Ovary (tissue), 9 donors: ENCODE data around the gene ZBTB47. TPM values are rescaled to one million over a fixed set of nuclear protein-coding genes. Genes with fewer than 3 reads are reported as not detected.

Experiments
- DNase-seq, 5 donors: peaks; one replicate each; pipeline ENCODE4 v3.0.0-alpha.2; 2019 to 2020
- H3K27ac ChIP-seq, 2 donors: fragments of 200-600 bp; one replicate each; pipeline versions ENCODE4 v1.5.1 to v1.8.0; 2019 to 2022
- H3K27me3 ChIP-seq: fragments of 200-600 bp; one replicate; pipeline ENCODE4 v1.8.0; 2022
- H3K36me3 ChIP-seq: fragments of 200-600 bp; sonication (generic); one replicate; pipeline ENCODE4 v1.5.1; 2019
- H3K4me1 ChIP-seq: one replicate; pipeline ENCODE4 v1.8.1; 2013; ENCODE audit warnings: mild to moderate bottlenecking, moderate library complexity; ENCODE audit not compliant: insufficient read depth
- H3K4me3 ChIP-seq: fragments of 200-600 bp; sonication (generic); one replicate; pipeline ENCODE4 v1.5.1; 2017
- H3K9me3 ChIP-seq, 2 donors: fragments of 200-600 bp in 1 of 2; sonication (generic) in 1 of 2; one replicate each; pipeline versions ENCODE4 v1.5.1 to v1.8.1; 2013 to 2019; ENCODE audit warnings: mild to moderate bottlenecking in 1 of 2, moderate library complexity in 1 of 2
- EP300 ChIP-seq: sonication (generic); formaldehyde crosslinking; IDR thresholded peaks from one replicate; pipeline ENCODE4 v1.6.1; 2017; ENCODE audit warnings: antibody characterized with exemption
- POLR2A ChIP-seq: fragments of 450-650 bp; IDR thresholded peaks from one replicate; pipeline ENCODE4 v1.6.1; 2017; ENCODE audit warnings: antibody characterized with exemption, mild to moderate bottlenecking, moderate library complexity
- WGBS, 3 donors: extraction: QIAGEN DNeasy Blood & Tissue Kit in 1 of 3; methylation state at CpG; one replicate each; pipeline versions ENCODE4 v1.1.5 to v1.1.7; 2013 to 2017; 5-methylcytosine and 5-hydroxymethylcytosine counted together
- intact Hi-C, 4 donors: fragments of 100-400 bp; cut with DNase I; formaldehyde crosslinking; loops; one replicate each; pipeline versions ENCODE4 v1.11.0 to v1.15.1; 2022 to 2023
- polyA plus RNA-seq, 2 donors: library from polyadenylated mRNA; stranded (reverse); fragments of 200-250 nt in 1 of 2; fragments of 350-450 nt in 1 of 2; fragmentation: Illumina TruSeq in 1 of 2; extraction: RNeasy Lipid Tissue Mini Kit (QIAGEN cat#74804) in 1 of 2; gene quantifications; one replicate each; pipeline ENCODE4 v1.2.3, GENCODE V29; 2013 to 2014
- total RNA-seq, 7 donors: library from RNA; depleted of rRNA in 2 of 7; stranded (reverse); fragments of >200 nt in 2 of 7; fragmentation: NEBNext Ultra II Directional in 3 of 7; extraction: Animal tissue kit (Norgen Biotek cat#: 25700) in 3 of 7; gene quantifications; one replicate each; pipeline versions ENCODE4 v1.1.0 to v1.2.4, GENCODE V29; 2016 to 2023
- TF ChIP-seq, protein P1 (sequence below), 3 donors: fragments of 450-650 bp in 2 of 3; fragments of 200-600 bp in 1 of 3; IDR thresholded peaks; one replicate each; pipeline versions ENCODE4 v1.5.1 to v1.8.0; 2016 to 2022; ENCODE audit warnings: antibody characterized with exemption in 3 of 3, mild to moderate bottlenecking in 1 of 3
- donor health status: DM: no; HTN: no; CAD: no; lungs with moderate emphysema.
- donor health status: DM: no; HTN: no; CAD: no.
- donor health status: Bipolar disorder and iron deficiency.
- donor health status: DM: yes; HTN: yes; CAD: no.
- donor health status: DM: no; HTN: no; CAD: no.
- donor health status: DM: yes; HTN: yes; CAD: no.

ZBTB47 gene
- total and polyA plus RNA-seq, 9 donors: 7.7 to 41.9 (median 25.0) TPM

- no peaks in the 10 kb centered on the region for H3K36me3 ChIP-seq
- TF ChIP-seq, protein P1, sequence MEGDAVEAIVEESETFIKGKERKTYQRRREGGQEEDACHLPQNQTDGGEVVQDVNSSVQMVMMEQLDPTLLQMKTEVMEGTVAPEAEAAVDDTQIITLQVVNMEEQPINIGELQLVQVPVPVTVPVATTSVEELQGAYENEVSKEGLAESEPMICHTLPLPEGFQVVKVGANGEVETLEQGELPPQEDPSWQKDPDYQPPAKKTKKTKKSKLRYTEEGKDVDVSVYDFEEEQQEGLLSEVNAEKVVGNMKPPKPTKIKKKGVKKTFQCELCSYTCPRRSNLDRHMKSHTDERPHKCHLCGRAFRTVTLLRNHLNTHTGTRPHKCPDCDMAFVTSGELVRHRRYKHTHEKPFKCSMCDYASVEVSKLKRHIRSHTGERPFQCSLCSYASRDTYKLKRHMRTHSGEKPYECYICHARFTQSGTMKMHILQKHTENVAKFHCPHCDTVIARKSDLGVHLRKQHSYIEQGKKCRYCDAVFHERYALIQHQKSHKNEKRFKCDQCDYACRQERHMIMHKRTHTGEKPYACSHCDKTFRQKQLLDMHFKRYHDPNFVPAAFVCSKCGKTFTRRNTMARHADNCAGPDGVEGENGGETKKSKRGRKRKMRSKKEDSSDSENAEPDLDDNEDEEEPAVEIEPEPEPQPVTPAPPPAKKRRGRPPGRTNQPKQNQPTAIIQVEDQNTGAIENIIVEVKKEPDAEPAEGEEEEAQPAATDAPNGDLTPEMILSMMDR (IDR thresholded peaks at IDR 0.05): no peak
- TF ChIP-seq POLR2A (no peak), EP300 (no peak)
- peaks cover 15% of the 10 kb centered on the region for H3K4me1 ChIP-seq
Measured at GRCh38 chr3:42649783-42650182, 3.7 kb upstream of the ZBTB47 start.

DNA sequence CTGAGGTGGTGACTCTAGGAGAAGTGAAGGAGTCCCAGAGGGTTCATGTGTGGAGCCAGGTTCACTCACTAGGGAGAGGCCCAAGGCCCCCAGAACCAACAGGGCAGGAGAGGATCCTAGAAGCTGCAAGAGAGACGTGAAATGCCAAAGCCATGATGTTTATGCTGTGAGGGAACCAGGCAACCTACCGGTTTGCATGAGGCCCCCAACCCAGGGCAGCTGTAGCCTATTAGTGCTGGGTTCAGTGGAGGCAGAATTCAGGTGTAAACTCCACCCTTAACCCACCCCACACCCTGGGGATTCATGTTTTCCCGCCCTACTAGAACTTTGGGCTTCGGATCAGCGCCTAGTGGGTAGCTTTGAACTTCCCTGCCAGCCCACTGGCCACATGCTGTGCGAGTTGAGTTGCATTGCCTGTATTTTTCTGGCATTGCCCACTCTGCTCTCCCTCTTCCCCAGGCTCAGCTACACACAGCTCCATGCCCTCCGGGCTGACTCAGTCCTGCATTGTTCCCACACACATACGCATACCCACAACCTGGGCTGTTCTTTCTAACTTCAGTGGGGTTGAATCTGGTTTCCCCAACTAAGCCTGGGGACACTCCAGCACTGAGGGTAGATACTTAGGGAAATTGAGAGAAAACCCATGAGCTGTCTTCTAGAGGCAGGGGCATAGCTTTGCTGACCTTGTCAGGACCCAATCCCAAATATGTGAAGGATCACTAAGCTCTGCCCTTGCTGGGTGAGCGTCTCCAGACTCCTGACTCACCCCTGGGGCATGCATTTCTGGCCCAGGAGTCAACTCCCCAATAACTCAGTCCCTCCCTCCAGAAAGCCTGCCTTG is 2.0 kb upstream of the ZBTB47 start:
- H3K36me3 ChIP-seq: no peaks in the 10 kb centered on the region
- H3K4me1 ChIP-seq: peaks cover 16% of the 10 kb centered on the region
- H3K27me3 ChIP-seq: no peaks in the 10 kb centered on the region
- peak overlapping the region in 1 of 2 donors; percentile 95 for H3K27ac ChIP-seq
- no peaks in the 10 kb centered on the region for H3K9me3 ChIP-seq
- TF ChIP-seq, protein P1 (IDR thresholded peaks at IDR 0.05): no peak
- TF ChIP-seq POLR2A: no peak
- TF ChIP-seq EP300: no peak
- peak in 2 of 5 donors; percentile 16 to 26 for DNase-seq
- intact Hi-C loops: loop anchor here in 2 of 4 donors (5.0 to 10.0 kb wide), 2 partner anchors 49 to 93 kb away; partner anchors contain the start of gene NKTR (in 1 of the 2)
- H3K4me3 ChIP-seq: no peak overlapping the region
- WGBS, 3 donors: 66 to 74% (median 72%) methylated on average over 9 of the region's 9 CpGs

More at GRCh38 chr3:42649783-42650182, 3.7 kb upstream of the ZBTB47 start:
- no peaks in the 10 kb centered on the region for H3K27me3 ChIP-seq
- intact Hi-C loops: loop anchor here in 2 of 4 donors (5.0 to 10.0 kb wide), 2 partner anchors 47 to 95 kb away; partner anchors contain the start of gene NKTR (in 1 of the 2)
- H3K4me3 ChIP-seq: no peak overlapping the region
- no peak for DNase-seq
- no peak overlapping the region for H3K27ac ChIP-seq
- no peaks in the 10 kb centered on the region for H3K9me3 ChIP-seq
- 73 to 87% (median 77%) methylated on average over 4 of the region's 4 CpGs for WGBS, 3 donors

DNA sequence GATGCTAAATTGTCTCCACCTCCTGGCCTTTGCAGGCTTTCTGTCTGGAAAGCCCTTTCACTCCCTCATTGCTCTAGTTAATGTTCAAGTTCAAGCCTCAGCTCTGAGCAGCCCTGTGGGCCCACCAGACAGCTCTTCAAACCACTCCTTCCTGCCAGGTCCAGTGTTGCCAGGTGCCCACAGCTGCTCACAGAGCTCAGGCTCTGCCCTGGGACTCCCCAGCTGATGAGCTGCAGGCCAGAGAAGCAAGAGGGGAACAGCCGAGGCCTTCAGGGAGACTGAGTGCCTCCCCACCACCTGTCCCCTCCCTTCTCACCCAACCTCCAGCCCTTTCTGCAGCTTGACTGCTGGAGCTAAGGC is 1.3 kb upstream of the ZBTB47 start:
- Histone ChIP-seq H3K4me3 (no peak overlapping the region), H3K4me1 (peaks cover 16% of the 10 kb centered on the region), H3K36me3 (no peaks in the 10 kb centered on the region), H3K27ac (peak overlapping the region in 1 of 2 donors; percentile 95), H3K27me3 (no peaks in the 10 kb centered on the region), H3K9me3 (no peaks in the 10 kb centered on the region)
- TF ChIP-seq EP300: no peak
- TF ChIP-seq, protein P1 (IDR thresholded peaks at IDR 0.05): no peak
- TF ChIP-seq POLR2A: no peak
- peak in 1 of 5 donors; percentile 8 for DNase-seq
- WGBS, 3 donors: 11 to 30% (median 22%) methylated on average over 1 of the region's 1 CpG
- intact Hi-C loops: loop anchor here in 2 of 4 donors (5.0 to 10.0 kb wide), 2 partner anchors 50 to 93 kb away; partner anchors contain the start of gene NKTR (in 1 of the 2)

GRCh38 chr3:42652611-42653302 is 740 bp upstream of the ZBTB47 start:
- Histone ChIP-seq H3K4me3 (peak overlapping the region; percentile 88), H3K27ac (peak overlapping the region; percentile 95 to 98), H3K9me3 (no peaks in the 10 kb centered on the region), H3K27me3 (no peaks in the 10 kb centered on the region), H3K4me1 (peaks cover 16% of the 10 kb centered on the region), H3K36me3 (no peaks in the 10 kb centered on the region)
- 7 to 12% (median 10%) methylated on average over 7 of the region's 7 CpGs for WGBS, 3 donors
- TF ChIP-seq POLR2A: peak; percentile 36
- TF ChIP-seq EP300: no peak
- TF ChIP-seq, protein P1 (IDR thresholded peaks at IDR 0.05): no peak
- peak; percentile 59 to 70 (median 65) for DNase-seq
- intact Hi-C loops: loop anchor here in 2 of 4 donors (5.0 to 10.0 kb wide), 2 partner anchors 50 to 92 kb away; partner anchors contain the start of gene NKTR (in 1 of the 2)
